SKM-1 (cell line): ENCODE data around the gene GPC6.

ENCODE experiments used
- DNase-seq: peaks from one replicate; lab custom pipeline; 2025; ENCODE audit not compliant: unreplicated experiment; lab: John Stamatoyannopoulos, UW

GPC6 gene

GRCh38 chr13:93268327-93269028, 41.9 kb downstream of the GPC6 start:
- DNase-seq = no peak

GRCh38 chr13:93270769-93271742, 44.4 kb downstream of the GPC6 start:
- DNase-seq = peak; percentile 30

- DNase-seq = no peak
Measured at GRCh38 chr13:93279982-93280381, 53.4 kb downstream of the GPC6 start.

GRCh38 chr13:93280688-93281087, 54.1 kb downstream of the GPC6 start:
- no peak for DNase-seq

DNA sequence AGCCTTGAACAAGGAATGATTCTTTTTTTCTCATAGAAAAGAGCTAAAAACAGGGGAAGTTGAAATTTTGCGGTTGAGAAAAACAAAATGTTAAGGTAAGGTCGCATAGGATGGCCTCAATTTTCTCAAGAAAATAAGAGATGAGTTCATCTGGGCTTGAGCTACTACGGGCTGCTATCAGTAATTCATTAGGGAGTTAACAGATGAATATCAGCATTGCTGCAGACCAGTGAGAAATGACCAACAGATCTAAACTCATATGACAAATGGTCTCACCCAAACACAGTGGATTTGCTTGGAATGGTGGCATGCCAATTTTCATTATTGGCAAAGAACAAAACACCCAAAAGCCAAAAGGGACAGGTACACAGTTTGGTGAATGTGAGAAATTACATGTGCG, 56.6 kb downstream of the GPC6 start:
- no peak for DNase-seq

DNA sequence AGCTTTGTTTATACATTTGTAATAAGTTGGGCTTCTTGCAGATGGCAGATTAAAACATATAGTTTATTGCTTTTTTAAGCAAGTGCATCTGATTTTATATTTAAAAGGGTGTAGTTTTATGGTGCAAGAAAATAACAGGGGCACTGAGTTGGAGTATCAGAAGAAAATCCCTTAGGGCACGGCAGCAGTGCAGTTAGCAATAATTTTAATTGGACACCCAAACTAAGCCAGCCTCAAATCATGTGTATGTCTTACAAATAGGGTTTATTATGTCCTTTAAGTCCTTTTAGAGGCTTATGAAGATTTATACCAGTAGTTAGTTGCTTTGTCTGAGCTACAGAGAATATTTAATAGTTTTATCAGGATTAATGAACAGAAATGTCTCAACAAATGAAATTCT, 57.5 kb downstream of the GPC6 start:
- no peak for DNase-seq

GRCh38 chr13:93286047-93286446, 59.4 kb downstream of the GPC6 start:
- DNase-seq = no peak

- no peak for DNase-seq
Measured at GRCh38 chr13:93289053-93289452, 62.4 kb downstream of the GPC6 start.

DNA sequence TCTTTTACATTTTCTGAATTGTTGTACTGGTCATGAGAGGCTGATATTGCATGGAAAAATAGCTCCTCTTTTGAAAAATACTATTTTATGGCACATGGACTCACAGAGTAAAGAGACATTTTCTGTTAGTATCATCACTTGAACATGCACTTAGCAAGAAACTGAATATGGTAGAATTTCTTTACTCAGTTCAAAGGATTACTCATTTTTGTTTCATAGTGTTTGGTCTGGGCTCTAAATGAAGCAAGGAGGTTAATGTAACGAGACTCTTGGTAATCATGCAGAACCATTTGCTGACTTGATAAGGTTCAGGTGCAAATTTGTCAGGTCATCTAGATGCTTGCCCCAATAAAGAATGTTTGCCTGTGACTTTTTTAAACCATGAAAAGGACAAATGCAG, 63.2 kb downstream of the GPC6 start:
- DNase-seq = no peak

- no peak for DNase-seq
Measured at GRCh38 chr13:93290503-93290902, 63.9 kb downstream of the GPC6 start.

GRCh38 chr13:93292366-93292765, 65.8 kb downstream of the GPC6 start:
- DNase-seq = no peak

DNA sequence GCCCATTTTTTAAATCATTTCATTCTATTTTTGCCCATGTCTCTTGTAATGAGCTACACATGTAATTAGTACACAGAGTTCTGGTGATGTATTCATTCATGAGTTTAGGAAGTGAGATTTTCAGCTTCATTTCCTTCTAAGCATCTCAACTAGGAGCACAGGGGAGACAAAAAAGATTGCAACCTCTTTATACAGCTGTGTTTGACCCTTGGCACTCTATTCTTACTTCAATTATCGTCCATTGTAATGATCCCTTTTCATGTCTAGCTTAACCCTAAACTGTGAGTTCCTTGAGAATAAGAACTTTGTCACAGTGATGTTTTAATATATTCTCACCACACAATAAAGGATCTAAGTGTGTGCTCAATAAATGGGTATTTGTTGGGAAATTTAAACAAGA, 67.1 kb downstream of the GPC6 start:
- DNase-seq = no peak

DNA sequence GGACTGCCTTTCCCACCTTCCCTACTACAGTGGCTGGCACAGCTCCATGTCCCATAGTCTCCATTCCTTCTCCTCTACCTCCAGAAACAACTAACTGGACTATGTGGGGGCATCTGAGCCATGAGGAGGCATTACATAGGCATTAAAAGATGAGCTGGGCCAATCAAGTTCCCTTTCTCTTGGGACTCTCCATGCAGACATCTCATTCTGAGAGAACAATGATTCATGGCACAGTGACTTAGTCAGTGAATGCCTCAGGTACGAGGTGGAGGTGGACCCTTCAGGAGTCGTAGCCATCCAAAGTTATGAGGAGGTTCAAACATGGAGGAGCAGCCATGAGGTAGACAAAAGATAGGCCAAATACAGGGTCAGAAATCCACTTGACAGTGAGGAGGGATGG, 70.0 kb downstream of the GPC6 start:
- DNase-seq = no peak

DNA sequence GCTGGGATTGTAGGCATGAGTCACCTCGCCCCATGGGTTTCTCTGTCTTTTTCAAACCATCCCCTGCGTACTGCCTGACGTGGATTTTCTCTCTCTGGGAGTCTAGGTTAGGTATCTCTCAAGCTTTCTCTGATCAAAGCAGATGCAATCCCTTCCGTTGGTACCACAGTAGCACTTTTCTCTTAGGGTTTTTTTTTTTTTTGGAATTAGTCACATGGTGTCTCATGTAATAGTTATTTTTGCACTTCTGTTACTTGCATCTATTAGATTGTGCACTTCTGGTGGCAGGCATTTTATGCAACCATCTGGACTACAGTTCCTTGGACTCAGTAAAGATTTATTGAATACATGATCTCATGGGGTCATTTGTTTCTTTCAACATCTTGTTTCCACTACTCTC, 72.1 kb downstream of the GPC6 start:
- DNase-seq = no peak

- no peak for DNase-seq
Measured at GRCh38 chr13:93304134-93304533, 77.5 kb downstream of the GPC6 start.

- DNase-seq = no peak
Measured at GRCh38 chr13:93304868-93305613, 78.4 kb downstream of the GPC6 start.

DNA sequence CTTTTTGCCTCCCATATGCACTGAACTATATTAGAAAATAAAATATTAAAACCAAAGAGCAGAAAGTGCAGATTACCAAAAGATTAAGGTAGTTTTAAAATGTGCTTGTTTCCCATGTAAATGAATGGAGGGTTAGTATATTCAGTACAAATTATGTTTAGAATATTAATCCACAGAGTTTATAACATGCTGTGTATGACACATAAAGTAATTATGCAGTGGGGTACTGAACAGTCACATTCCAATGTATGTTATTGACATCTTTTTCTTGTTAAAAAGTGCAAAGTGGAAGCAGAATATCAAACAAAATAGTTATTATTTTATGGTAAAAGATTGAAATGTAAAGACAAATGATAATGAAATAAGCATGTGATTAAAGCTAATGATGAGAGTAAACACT, 79.3 kb downstream of the GPC6 start:
- no peak for DNase-seq

GRCh38 chr13:93307136-93307535, 80.5 kb downstream of the GPC6 start:
- no peak for DNase-seq

- DNase-seq = no peak
Measured at GRCh38 chr13:93307651-93308050, 81.0 kb downstream of the GPC6 start.

DNA sequence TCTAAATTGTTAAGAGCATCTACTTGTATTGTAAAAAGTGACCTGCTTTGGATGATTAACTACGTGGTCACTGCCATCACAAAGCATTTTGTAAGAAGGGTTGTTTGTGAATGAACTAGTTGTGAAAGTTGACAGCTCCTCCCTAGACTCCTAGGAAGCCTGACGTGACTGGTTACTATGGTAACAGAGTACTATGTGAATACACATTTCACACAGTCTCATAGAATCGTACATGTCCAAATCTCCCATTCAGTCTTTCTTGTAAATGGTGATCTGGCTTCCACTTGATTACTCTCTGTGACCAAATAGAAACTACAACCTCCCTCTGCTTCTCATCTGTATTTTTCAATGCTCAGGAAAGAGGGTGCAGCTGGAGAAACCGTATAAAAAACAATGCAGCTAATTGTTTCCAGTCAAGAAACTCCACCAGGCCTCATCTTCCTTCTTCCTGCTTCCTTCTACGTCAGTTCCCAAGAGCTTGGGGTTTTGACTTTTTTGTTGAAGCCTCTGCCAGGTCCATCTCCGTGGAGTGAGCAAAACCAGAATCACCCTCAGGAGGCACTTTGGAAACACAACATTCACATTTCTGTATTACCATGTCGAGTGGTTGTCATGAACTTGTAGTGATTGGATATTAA, 83.4 kb downstream of the GPC6 start:
- no peak for DNase-seq

- DNase-seq = no peak
Measured at GRCh38 chr13:93316841-93317240, 90.2 kb downstream of the GPC6 start.
